HK-2 (cell line): ENCODE results near the gene RNPEPL1.

ENCODE experiments used
- DNase-seq: peaks from one replicate; pipeline ENCODE4 v3.0.0-alpha.2; 2018; ENCODE audit not compliant: unreplicated experiment

Gene RNPEPL1

GRCh38 chr2:240626531-240627300 is 58.4 kb downstream of the RNPEPL1 start:
- no peak for DNase-seq

GRCh38 chr2:240627736-240628506 is 59.6 kb downstream of the RNPEPL1 start:
- no peak for DNase-seq

GRCh38 chr2:240628507-240628807 is 60.2 kb downstream of the RNPEPL1 start:
- DNase-seq: no peak

GRCh38 chr2:240628808-240629618 is 60.7 kb downstream of the RNPEPL1 start:
- no peak for DNase-seq

- DNase-seq: no peak
Observed at GRCh38 chr2:240629619-240629967, 61.3 kb downstream of the RNPEPL1 start.

GRCh38 chr2:240629968-240630770 is 61.9 kb downstream of the RNPEPL1 start:
- no peak for DNase-seq
